COR-L47 (cell line): Measurements from ENCODE around the gene EXOC2.

Experiments used
- DNase-seq: peaks from one replicate; lab custom pipeline; 2025; lab: John Stamatoyannopoulos, UW

EXOC2 gene

GRCh38 chr6:527989-528673 is 164.8 kb downstream of the EXOC2 start:
- DNase-seq: no peak

- DNase-seq: no peak
These were observed 168.1 kb downstream of the EXOC2 start for GRCh38 chr6:524803-525202.

GRCh38 chr6:520820-521219 is 172.1 kb downstream of the EXOC2 start:
- DNase-seq: no peak

GRCh38 chr6:518218-518617 is 174.7 kb downstream of the EXOC2 start:
- DNase-seq: no peak

- DNase-seq: no peak
These were observed 176.7 kb downstream of the EXOC2 start for GRCh38 chr6:516213-516612.

GRCh38 chr6:515267-515666 is 177.7 kb downstream of the EXOC2 start:
- DNase-seq: no peak

GRCh38 chr6:514396-514978 is 178.5 kb downstream of the EXOC2 start:
- no peak for DNase-seq

- no peak for DNase-seq
These were observed 179.0 kb downstream of the EXOC2 start for GRCh38 chr6:513961-514360.

GRCh38 chr6:513058-513457 is 179.9 kb downstream of the EXOC2 start:
- DNase-seq: no peak

- no peak for DNase-seq
These were observed 181.3 kb downstream of the EXOC2 start for GRCh38 chr6:511488-512137.

GRCh38 chr6:509676-510075 is 183.3 kb downstream of the EXOC2 start:
- no peak for DNase-seq

GRCh38 chr6:508614-509013 is 184.3 kb downstream of the EXOC2 start:
- no peak for DNase-seq

GRCh38 chr6:508006-508405 is 184.9 kb downstream of the EXOC2 start:
- DNase-seq: no peak

GRCh38 chr6:506920-507622 is 185.9 kb downstream of the EXOC2 start:
- no peak for DNase-seq

GRCh38 chr6:506508-506907 is 186.4 kb downstream of the EXOC2 start:
- no peak for DNase-seq

GRCh38 chr6:505374-505773 is 187.6 kb downstream of the EXOC2 start:
- DNase-seq: no peak

GRCh38 chr6:504446-504980 is 188.4 kb downstream of the EXOC2 start:
- no peak for DNase-seq

- DNase-seq: no peak
These were observed 189.2 kb downstream of the EXOC2 start for GRCh38 chr6:503610-504362.

GRCh38 chr6:502761-503160 is 190.2 kb downstream of the EXOC2 start:
- DNase-seq: no peak

- DNase-seq: no peak
These were observed 190.9 kb downstream of the EXOC2 start for GRCh38 chr6:501891-502601.

- no peak for DNase-seq
These were observed 193.3 kb downstream of the EXOC2 start for GRCh38 chr6:499617-500016.
